Karpas-422 (cell line): Measurements from ENCODE around the gene PYGM. TPM values are rescaled to one million over a fixed set of nuclear protein-coding genes. Genes with fewer than 3 reads are reported as not detected.

Experiments used
- DNase-seq: peaks from one replicate; pipeline ENCODE4 v3.0.0-alpha.2; 2015
- H2AFZ ChIP-seq: fragments of 200-600 bp; sonication (generic); 2 replicates; pipeline ENCODE4 v1.6.1; 2014; ENCODE audit warnings: antibody characterized with exemption, low read length, mixed read lengths
- H3K27ac ChIP-seq: fragments of 200-600 bp; sonication (generic); 2 replicates; pipeline ENCODE4 v1.5.1; 2014; ENCODE audit warnings: mild to moderate bottlenecking, low read length, moderate library complexity
- H3K27me3 ChIP-seq: fragments of 200-600 bp; sonication (generic); 2 replicates; pipeline ENCODE4 v1.6.1; 2014; ENCODE audit warnings: low read length, mixed read lengths
- H3K36me3 ChIP-seq: fragments of 200-600 bp; sonication (generic); 2 replicates; pipeline ENCODE4 v1.6.1; 2014; ENCODE audit warnings: low read length, mixed read lengths; ENCODE audit not compliant: insufficient read depth
- H3K4me1 ChIP-seq: fragments of 200-600 bp; sonication (generic); 2 replicates; pipeline ENCODE4 v1.6.1; 2014; ENCODE audit warnings: mild to moderate bottlenecking, low read length, mixed read lengths
- H3K4me2 ChIP-seq: fragments of 200-600 bp; sonication (generic); 2 replicates; pipeline ENCODE4 v1.6.1; 2014; ENCODE audit warnings: low read length, low read depth, mild to moderate bottlenecking; ENCODE audit not compliant: poor library complexity, severe bottlenecking
- H3K4me3 ChIP-seq: fragments of 200-600 bp; sonication (generic); 2 replicates; pipeline ENCODE4 v1.5.1; 2014; ENCODE audit warnings: mild to moderate bottlenecking, antibody characterized with exemption, low read length, mixed read lengths
- H3K79me2 ChIP-seq: fragments of 200-600 bp; sonication (generic); 2 replicates; pipeline ENCODE4 v1.6.1; 2014; ENCODE audit warnings: mild to moderate bottlenecking, low read length, mixed read lengths
- H3K9ac ChIP-seq: fragments of 200-600 bp; sonication (generic); 2 replicates; pipeline ENCODE4 v1.6.0; 2014; ENCODE audit warnings: low read length
- H3K9me2 ChIP-seq: fragments of 200-600 bp; sonication (generic), shearing (Covaris generic); replicated peaks from 2 replicates; pipeline ENCODE4 v1.6.0; 2014; ENCODE audit warnings: mild to moderate bottlenecking, low read length, moderate library complexity; ENCODE audit not compliant: insufficient read depth
- H3K9me3 ChIP-seq: fragments of 300-700, 200-600 bp; sonication (generic); 2 replicates; pipeline ENCODE4 v1.6.1; 2014; ENCODE audit warnings: low read length, mixed read lengths
- H4K20me1 ChIP-seq: fragments of 200-600 bp; sonication (generic); 2 replicates; pipeline ENCODE4 v1.6.1; 2014; ENCODE audit warnings: mild to moderate bottlenecking, antibody characterized with exemption, low read length, low read depth; ENCODE audit not compliant: insufficient read depth
- total RNA-seq: library from RNA; depleted of rRNA; stranded (reverse); fragments of >200 nt; shearing (Covaris generic); gene quantifications from 2 replicates; pipeline ENCODE4 v1.2.3, GENCODE V29; 2014; ENCODE audit warnings: low replicate concordance

The PYGM gene
- total RNA-seq, 1 experiment from 2014 or later, result not detected

- Histone ChIP-seq H3K9ac (no peak overlapping the region), H3K4me3 (no peak overlapping the region), H3K4me1 (peaks cover 9% of the 10 kb centered on the region), H2AFZ (no peak overlapping the region), H3K79me2 (no peaks in the 10 kb centered on the region), H3K9me2 (no peaks in the 10 kb centered on the region), H3K27me3 (no peaks in the 10 kb centered on the region), H3K4me2 (no peak overlapping the region), H3K27ac (no peak overlapping the region), H3K9me3 (no peaks in the 10 kb centered on the region), H3K36me3 (0 out of 2 replicates have a peak, but pooled peaks cover 7% of the 10 kb centered on the region), H4K20me1 (no peaks in the 10 kb centered on the region)
- no peak for DNase-seq
Observed at GRCh38 chr11:64794526-64794925, 34.8 kb upstream of the PYGM start.

- Histone ChIP-seq H4K20me1 (no peaks in the 10 kb centered on the region), H3K9me2 (no peaks in the 10 kb centered on the region), H3K4me2 (no peak overlapping the region), H3K9me3 (no peaks in the 10 kb centered on the region), H3K4me3 (no peak overlapping the region), H3K27ac (no peak overlapping the region), H2AFZ (no peak overlapping the region), H3K36me3 (0 out of 2 replicates have a peak, but pooled peaks cover 7% of the 10 kb centered on the region), H3K27me3 (no peaks in the 10 kb centered on the region), H3K79me2 (no peaks in the 10 kb centered on the region), H3K9ac (no peak overlapping the region), H3K4me1 (peaks cover 4% of the 10 kb centered on the region; the same call in 1 of the 2 replicates)
- no peak for DNase-seq
Observed at GRCh38 chr11:64793271-64794160, 33.7 kb upstream of the PYGM start.

- Histone ChIP-seq H3K36me3 (0 out of 2 replicates have a peak, but pooled peaks cover 7% of the 10 kb centered on the region), H3K4me3 (no peak overlapping the region)
Observed at GRCh38 chr11:64792482-64792881, 32.7 kb upstream of the PYGM start.

GRCh38 chr11:64791781-64792291 lies 32.1 kb upstream of the PYGM start:
- Histone ChIP-seq H3K79me2 (no peaks in the 10 kb centered on the region), H3K4me1 (peaks cover 6% of the 10 kb centered on the region; the same call in 1 of the 2 replicates), H3K9me3 (no peaks in the 10 kb centered on the region), H3K36me3 (0 out of 2 replicates have a peak, but pooled peaks cover 4% of the 10 kb centered on the region), H3K9me2 (no peaks in the 10 kb centered on the region), H4K20me1 (no peaks in the 10 kb centered on the region), H2AFZ (no peak overlapping the region), H3K27me3 (no peaks in the 10 kb centered on the region), H3K27ac (no peak overlapping the region), H3K4me2 (no peak overlapping the region), H3K9ac (no peak overlapping the region), H3K4me3 (no peak overlapping the region)
- DNase-seq, result no peak

More at GRCh38 chr11:64792482-64792881, 32.7 kb upstream of the PYGM start:
- no peak overlapping the region for H3K4me2 ChIP-seq
- DNase-seq, result no peak
- H4K20me1 ChIP-seq, result no peaks in the 10 kb centered on the region
- no peaks in the 10 kb centered on the region for H3K9me3 ChIP-seq
- no peaks in the 10 kb centered on the region for H3K27me3 ChIP-seq
- H3K79me2 ChIP-seq, result no peaks in the 10 kb centered on the region
- peaks cover 6% of the 10 kb centered on the region; the same call in 1 of the 2 replicates for H3K4me1 ChIP-seq
- H3K27ac ChIP-seq, result no peak overlapping the region
- H3K9me2 ChIP-seq, result no peaks in the 10 kb centered on the region
- no peak overlapping the region for H3K9ac ChIP-seq
- no peak overlapping the region for H2AFZ ChIP-seq

GRCh38 chr11:64790205-64791095 lies 30.7 kb upstream of the PYGM start:
- Histone ChIP-seq H3K9me2 (no peaks in the 10 kb centered on the region), H3K4me1 (peaks cover 6% of the 10 kb centered on the region; the same call in 1 of the 2 replicates), H3K9me3 (no peaks in the 10 kb centered on the region), H3K9ac (no peak overlapping the region), H3K27ac (no peak overlapping the region), H3K36me3 (no peaks in the 10 kb centered on the region), H3K4me2 (no peak overlapping the region), H3K27me3 (no peaks in the 10 kb centered on the region), H3K79me2 (no peaks in the 10 kb centered on the region), H3K4me3 (no peak overlapping the region), H2AFZ (no peak overlapping the region), H4K20me1 (no peaks in the 10 kb centered on the region)
- no peak for DNase-seq

- Histone ChIP-seq H4K20me1 (no peaks in the 10 kb centered on the region), H3K27me3 (no peaks in the 10 kb centered on the region), H3K79me2 (no peaks in the 10 kb centered on the region), H3K36me3 (no peaks in the 10 kb centered on the region), H3K9me2 (no peaks in the 10 kb centered on the region), H3K4me1 (peaks cover 6% of the 10 kb centered on the region; the same call in 1 of the 2 replicates), H2AFZ (no peak overlapping the region), H3K4me2 (no peak overlapping the region), H3K9me3 (no peaks in the 10 kb centered on the region), H3K4me3 (no peak overlapping the region), H3K27ac (no peak overlapping the region), H3K9ac (no peak overlapping the region)
- DNase-seq, result no peak
Observed at GRCh38 chr11:64789331-64790204, 29.8 kb upstream of the PYGM start.

- no peak for DNase-seq
- no peak overlapping the region for H3K4me2 ChIP-seq
- H3K36me3 ChIP-seq, result no peaks in the 10 kb centered on the region
- no peak overlapping the region for H3K4me3 ChIP-seq
- no peak overlapping the region for H2AFZ ChIP-seq
- H3K27me3 ChIP-seq, result no peaks in the 10 kb centered on the region
- H3K9me2 ChIP-seq, result no peaks in the 10 kb centered on the region
- peaks cover 6% of the 10 kb centered on the region; the same call in 1 of the 2 replicates for H3K4me1 ChIP-seq
- H4K20me1 ChIP-seq, result no peaks in the 10 kb centered on the region
- H3K27ac ChIP-seq, result no peak overlapping the region
- no peaks in the 10 kb centered on the region for H3K79me2 ChIP-seq
- H3K9ac ChIP-seq, result no peak overlapping the region
- H3K9me3 ChIP-seq, result no peaks in the 10 kb centered on the region
Observed at GRCh38 chr11:64788321-64789215, 28.8 kb upstream of the PYGM start.
